Measurements from ENCODE around the gene EPC1.

EPC1 gene

DNA sequence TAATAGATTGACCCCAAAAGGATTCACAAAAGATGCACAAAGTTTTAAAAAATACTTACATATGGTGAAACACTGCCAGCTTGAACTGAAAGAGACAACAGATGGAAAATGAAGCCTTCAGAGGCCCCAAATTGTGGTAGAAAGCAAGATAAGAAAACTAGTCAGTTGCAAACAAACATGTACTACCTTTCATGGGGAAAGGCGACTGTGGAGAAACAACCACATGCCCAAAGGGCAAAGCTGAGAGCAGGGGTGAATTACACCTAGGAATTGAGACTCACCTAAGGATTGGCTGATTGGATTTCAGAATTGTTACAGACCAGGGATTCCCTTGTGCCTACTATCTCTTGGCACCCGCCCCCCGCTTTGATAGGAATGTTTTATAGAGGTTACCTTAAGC lies 13.1 kb downstream of the EPC1 start:
- WGBS (ENCODE audit: insufficient coverage, insufficient read length) = no CpG with 5 or more reads among the region's 3 CpGs
- Histone ChIP-seq H3K4me1 (ENCODE audit: control insufficient read depth, insufficient read depth, low read length) (peaks cover 1% of the 10 kb centered on the region; the same call in 1 of the 2 replicates), H3K27me3 (ENCODE audit: control insufficient read depth, insufficient read depth, low read length) (no peaks in the 10 kb centered on the region), H3K9me3 (ENCODE audit: control insufficient read depth, insufficient read depth, low read length) (no peaks in the 10 kb centered on the region), H3K27ac (ENCODE audit: low read length) (no peak overlapping the region), H3K4me3 (ENCODE audit: low read length) (no peak overlapping the region), H3K36me3 (ENCODE audit: control insufficient read depth, insufficient read depth, low read length) (no peaks in the 10 kb centered on the region)
- DNase-seq (ENCODE audit: low read depth, low spot score) = no peak

DNA sequence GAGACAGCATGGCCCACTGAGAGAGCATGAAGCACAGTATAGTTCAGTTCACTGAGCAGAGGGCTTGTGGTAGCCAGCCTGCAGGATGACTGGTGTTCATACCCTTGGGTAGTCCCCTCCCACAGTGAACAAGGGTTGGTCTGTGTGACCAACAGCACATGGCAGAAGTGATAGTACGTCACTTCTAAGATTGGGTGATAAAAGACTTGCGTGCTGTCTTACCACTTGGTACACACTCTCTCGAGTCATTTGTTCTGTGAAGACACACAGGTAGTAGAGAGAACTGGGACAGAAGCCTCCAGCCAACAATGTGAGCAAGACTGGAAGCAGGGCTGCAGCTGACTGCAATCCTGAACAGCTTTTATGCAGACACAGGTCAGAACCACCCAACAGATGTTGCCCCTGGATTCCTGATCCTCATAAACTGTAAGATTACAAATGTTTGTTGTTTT lies 14.6 kb downstream of the EPC1 start:
- no peaks in the 10 kb centered on the region for H3K36me3 ChIP-seq (ENCODE audit: control insufficient read depth, insufficient read depth, low read length)
- DNase-seq (ENCODE audit: low read depth, low spot score) = no peak
- WGBS (ENCODE audit: insufficient coverage, insufficient read length) = no CpG with 5 or more reads among the region's 3 CpGs
- no peak overlapping the region for H3K4me3 ChIP-seq (ENCODE audit: low read length)
- no peaks in the 10 kb centered on the region for H3K9me3 ChIP-seq (ENCODE audit: control insufficient read depth, insufficient read depth, low read length)
- H3K4me1 ChIP-seq (ENCODE audit: control insufficient read depth, insufficient read depth, low read length) = peaks cover 1% of the 10 kb centered on the region; the same call in 1 of the 2 replicates
- H3K27me3 ChIP-seq (ENCODE audit: control insufficient read depth, insufficient read depth, low read length) = no peaks in the 10 kb centered on the region
- no peak overlapping the region for H3K27ac ChIP-seq (ENCODE audit: low read length)

DNA sequence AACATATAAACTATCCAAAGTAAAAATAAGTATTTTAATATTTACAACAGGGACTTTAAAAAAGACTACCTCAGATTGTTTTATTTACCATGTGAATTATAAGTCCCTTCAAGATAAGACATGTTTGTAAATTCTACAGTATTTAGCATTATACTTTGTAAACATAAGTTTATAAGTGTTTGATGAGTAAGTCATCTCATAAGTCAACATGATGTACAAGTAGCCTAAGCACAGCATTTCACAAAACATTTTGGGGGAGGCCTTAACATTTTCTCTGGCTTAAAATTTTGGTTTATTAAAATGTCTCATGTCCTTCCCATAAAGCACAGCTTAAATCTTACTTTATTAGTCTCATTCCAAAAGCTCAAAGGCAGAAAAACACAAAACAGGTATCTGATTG lies 15.4 kb downstream of the EPC1 start:
- Histone ChIP-seq H3K27ac (ENCODE audit: low read length) (no peak overlapping the region), H3K4me3 (ENCODE audit: low read length) (no peak overlapping the region), H3K9me3 (ENCODE audit: control insufficient read depth, insufficient read depth, low read length) (no peaks in the 10 kb centered on the region), H3K27me3 (ENCODE audit: control insufficient read depth, insufficient read depth, low read length) (no peaks in the 10 kb centered on the region), H3K36me3 (ENCODE audit: control insufficient read depth, insufficient read depth, low read length) (no peaks in the 10 kb centered on the region), H3K4me1 (ENCODE audit: control insufficient read depth, insufficient read depth, low read length) (peaks cover 1% of the 10 kb centered on the region; the same call in 1 of the 2 replicates)
- no peak for DNase-seq (ENCODE audit: low read depth, low spot score)

DNA sequence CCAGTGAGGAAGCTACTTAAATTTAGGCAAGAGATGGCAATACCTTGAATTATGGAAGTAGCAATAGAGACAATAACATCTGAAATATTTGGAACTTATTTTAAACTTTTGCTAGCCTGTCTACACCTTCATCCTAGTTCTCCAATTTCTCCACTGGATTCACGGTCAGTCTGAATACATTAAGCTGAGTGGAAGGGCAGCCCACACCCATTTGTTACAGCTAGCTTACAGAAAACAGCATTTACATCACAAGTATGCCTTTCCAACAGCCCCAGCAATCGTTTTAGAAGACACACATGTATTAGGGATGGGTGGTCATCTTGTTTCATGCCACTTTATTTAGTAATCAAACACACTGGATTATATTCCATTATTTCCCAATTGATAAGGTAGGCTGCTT lies 16.7 kb downstream of the EPC1 start:
- no peaks in the 10 kb centered on the region for H3K36me3 ChIP-seq (ENCODE audit: control insufficient read depth, insufficient read depth, low read length)
- DNase-seq (ENCODE audit: low read depth, low spot score) = no peak
- H3K27me3 ChIP-seq (ENCODE audit: control insufficient read depth, insufficient read depth, low read length) = no peaks in the 10 kb centered on the region
- H3K4me3 ChIP-seq (ENCODE audit: low read length) = no peak overlapping the region
- WGBS (ENCODE audit: insufficient coverage, insufficient read length) = no CpG with 5 or more reads among the region's 2 CpGs
- no peak overlapping the region for H3K27ac ChIP-seq (ENCODE audit: low read length)
- H3K4me1 ChIP-seq (ENCODE audit: control insufficient read depth, insufficient read depth, low read length) = peaks cover 1% of the 10 kb centered on the region; the same call in 1 of the 2 replicates
- no peaks in the 10 kb centered on the region for H3K9me3 ChIP-seq (ENCODE audit: control insufficient read depth, insufficient read depth, low read length)

DNA sequence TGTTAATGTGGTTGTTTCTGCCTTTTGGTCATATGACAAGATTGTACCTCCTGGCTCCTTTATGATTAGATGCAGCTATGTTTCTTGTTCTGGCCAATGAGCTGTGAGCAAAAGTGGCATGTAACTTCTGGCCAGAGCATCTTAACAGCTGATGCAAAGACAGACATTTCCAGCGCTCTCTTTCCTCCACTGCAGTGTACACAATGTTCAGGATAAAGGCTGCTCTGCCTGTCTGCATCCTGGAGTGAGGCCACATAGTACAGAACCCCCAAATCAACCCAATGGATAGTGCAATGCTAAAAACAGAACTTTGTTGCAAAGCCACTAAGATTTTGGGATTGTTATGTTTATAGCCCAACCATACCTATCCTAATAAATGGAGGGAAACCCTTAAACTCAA lies 17.9 kb downstream of the EPC1 start:
- no peak overlapping the region for H3K27ac ChIP-seq (ENCODE audit: low read length)
- no CpG with 5 or more reads among the region's 1 CpG for WGBS (ENCODE audit: insufficient coverage, insufficient read length)
- no peaks in the 10 kb centered on the region for H3K27me3 ChIP-seq (ENCODE audit: control insufficient read depth, insufficient read depth, low read length)
- no peaks in the 10 kb centered on the region for H3K36me3 ChIP-seq (ENCODE audit: control insufficient read depth, insufficient read depth, low read length)
- H3K4me1 ChIP-seq (ENCODE audit: control insufficient read depth, insufficient read depth, low read length) = peaks cover 1% of the 10 kb centered on the region; the same call in 1 of the 2 replicates
- no peaks in the 10 kb centered on the region for H3K9me3 ChIP-seq (ENCODE audit: control insufficient read depth, insufficient read depth, low read length)
- H3K4me3 ChIP-seq (ENCODE audit: low read length) = no peak overlapping the region
- no peak for DNase-seq (ENCODE audit: low read depth, low spot score)

DNA sequence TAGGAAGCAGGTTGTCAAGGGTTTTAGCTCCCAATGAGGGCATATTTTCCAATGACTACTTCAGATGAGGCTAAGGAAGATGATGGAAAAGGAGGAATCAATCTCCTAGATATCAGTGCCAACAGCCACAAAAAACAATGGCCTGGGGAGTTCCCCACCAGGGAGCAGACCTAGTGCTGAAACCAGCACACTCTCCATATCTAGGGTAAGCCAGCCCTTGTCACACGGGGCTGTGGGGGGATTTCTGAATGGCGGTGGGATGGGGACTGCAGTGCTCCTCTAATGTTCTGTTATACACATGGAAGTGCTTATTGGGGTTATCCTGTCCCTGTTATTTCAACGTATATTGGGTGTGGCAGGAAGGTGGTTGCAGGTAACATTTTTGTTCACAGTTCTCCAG lies 18.5 kb downstream of the EPC1 start:
- H3K9me3 ChIP-seq (ENCODE audit: control insufficient read depth, insufficient read depth, low read length) = no peaks in the 10 kb centered on the region
- WGBS (ENCODE audit: insufficient coverage, insufficient read length) = no CpG with 5 or more reads among the region's 3 CpGs
- no peaks in the 10 kb centered on the region for H3K36me3 ChIP-seq (ENCODE audit: control insufficient read depth, insufficient read depth, low read length)
- H3K4me1 ChIP-seq (ENCODE audit: control insufficient read depth, insufficient read depth, low read length) = peaks cover 1% of the 10 kb centered on the region; the same call in 1 of the 2 replicates
- DNase-seq (ENCODE audit: low read depth, low spot score) = no peak
- H3K27ac ChIP-seq (ENCODE audit: low read length) = no peak overlapping the region
- H3K4me3 ChIP-seq (ENCODE audit: low read length) = no peak overlapping the region
- H3K27me3 ChIP-seq (ENCODE audit: control insufficient read depth, insufficient read depth, low read length) = no peaks in the 10 kb centered on the region

DNA sequence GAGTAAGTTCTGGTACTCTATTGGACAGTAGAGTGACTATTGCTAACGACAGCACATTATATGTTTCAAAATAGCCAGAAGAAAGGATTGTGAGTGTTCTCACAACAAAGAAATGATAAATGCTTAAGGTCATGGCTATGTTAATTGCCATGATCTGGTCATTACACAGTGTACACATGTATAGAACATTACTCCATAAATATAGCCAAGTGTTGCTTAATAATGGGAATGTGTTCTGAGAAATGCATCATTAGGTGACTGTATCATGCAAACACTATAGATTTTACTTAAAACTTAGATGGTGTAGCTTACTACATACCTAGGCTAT lies 19.6 kb downstream of the EPC1 start:
- H3K9me3 ChIP-seq (ENCODE audit: control insufficient read depth, insufficient read depth, low read length) = no peaks in the 10 kb centered on the region
- peaks cover 1% of the 10 kb centered on the region; the same call in 1 of the 2 replicates for H3K4me1 ChIP-seq (ENCODE audit: control insufficient read depth, insufficient read depth, low read length)
- no peaks in the 10 kb centered on the region for H3K27me3 ChIP-seq (ENCODE audit: control insufficient read depth, insufficient read depth, low read length)
- no peak overlapping the region for H3K27ac ChIP-seq (ENCODE audit: low read length)
- H3K4me3 ChIP-seq (ENCODE audit: low read length) = no peak overlapping the region
- no peaks in the 10 kb centered on the region for H3K36me3 ChIP-seq (ENCODE audit: control insufficient read depth, insufficient read depth, low read length)
- no CpG with 5 or more reads among the region's 1 CpG for WGBS (ENCODE audit: insufficient coverage, insufficient read length)
- no peak for DNase-seq (ENCODE audit: low read depth, low spot score)

DNA sequence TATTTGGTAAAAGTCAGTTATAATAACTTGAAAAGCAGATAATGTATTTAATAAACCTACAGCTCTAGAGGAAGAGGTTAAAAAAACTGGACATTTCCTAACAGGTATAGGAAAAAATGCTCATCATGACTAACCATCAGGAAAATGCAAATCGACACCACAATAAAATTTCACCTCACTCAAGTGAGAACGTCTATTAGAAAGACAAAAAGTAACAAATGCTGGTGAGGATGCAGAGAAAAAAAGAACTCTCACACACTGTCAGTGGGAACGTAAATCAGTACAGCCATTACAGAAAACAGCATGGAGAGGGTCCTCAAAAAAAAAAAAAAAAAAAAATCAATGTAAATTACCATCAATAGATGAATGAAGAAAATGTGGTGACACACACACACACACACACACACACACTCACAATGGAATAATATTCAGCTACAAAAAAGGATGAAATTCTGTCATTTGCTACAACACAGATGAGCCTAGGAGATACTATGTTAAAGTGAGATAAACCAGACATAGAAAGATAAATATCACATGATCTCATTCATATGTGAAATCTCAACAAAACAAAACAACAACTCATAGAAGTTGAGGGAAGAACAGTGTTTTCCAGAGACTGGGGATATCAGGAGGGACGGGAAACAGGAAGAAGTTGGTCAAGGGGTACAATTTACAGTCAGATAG lies 20.1 kb downstream of the EPC1 start:
- H3K27ac ChIP-seq (ENCODE audit: low read length) = no peak overlapping the region
- no peaks in the 10 kb centered on the region for H3K36me3 ChIP-seq (ENCODE audit: control insufficient read depth, insufficient read depth, low read length)
- H3K9me3 ChIP-seq (ENCODE audit: control insufficient read depth, insufficient read depth, low read length) = no peaks in the 10 kb centered on the region
- no peak overlapping the region for H3K4me3 ChIP-seq (ENCODE audit: low read length)
- no peak for DNase-seq (ENCODE audit: low read depth, low spot score)
- no peaks in the 10 kb centered on the region for H3K27me3 ChIP-seq (ENCODE audit: control insufficient read depth, insufficient read depth, low read length)
- peaks cover 1% of the 10 kb centered on the region; the same call in 1 of the 2 replicates for H3K4me1 ChIP-seq (ENCODE audit: control insufficient read depth, insufficient read depth, low read length)
- WGBS (ENCODE audit: insufficient coverage, insufficient read length) = no CpG with 5 or more reads among the region's 4 CpGs

DNA sequence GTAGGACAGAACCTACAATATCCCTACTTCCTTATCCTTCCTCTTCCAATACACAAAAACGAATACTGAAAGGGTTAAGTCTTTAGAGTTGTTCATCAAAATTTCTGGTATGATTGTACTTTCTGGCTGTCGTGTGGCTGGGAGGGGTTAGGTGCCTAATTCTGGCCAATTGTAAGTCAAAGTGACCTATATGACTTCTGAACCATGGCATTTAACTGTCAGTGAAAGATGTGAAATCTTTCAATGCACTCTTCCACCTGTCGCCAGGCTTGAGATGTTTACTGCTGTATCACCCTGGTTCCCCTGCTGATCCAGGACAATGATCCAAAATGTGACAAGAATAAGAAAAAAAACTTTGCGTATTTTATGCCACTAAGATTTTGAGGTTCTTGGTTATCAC lies 20.8 kb downstream of the EPC1 start:
- H3K4me3 ChIP-seq (ENCODE audit: low read length) = no peak overlapping the region
- H3K27ac ChIP-seq (ENCODE audit: low read length) = no peak overlapping the region
- no peaks in the 10 kb centered on the region for H3K27me3 ChIP-seq (ENCODE audit: control insufficient read depth, insufficient read depth, low read length)
- no CpG with 5 or more reads among the region's 4 CpGs for WGBS (ENCODE audit: insufficient coverage, insufficient read length)
- no peaks in the 10 kb centered on the region for H3K36me3 ChIP-seq (ENCODE audit: control insufficient read depth, insufficient read depth, low read length)
- no peak for DNase-seq (ENCODE audit: low read depth, low spot score)
- H3K4me1 ChIP-seq (ENCODE audit: control insufficient read depth, insufficient read depth, low read length) = peaks cover 1% of the 10 kb centered on the region; the same call in 1 of the 2 replicates
- no peaks in the 10 kb centered on the region for H3K9me3 ChIP-seq (ENCODE audit: control insufficient read depth, insufficient read depth, low read length)

DNA sequence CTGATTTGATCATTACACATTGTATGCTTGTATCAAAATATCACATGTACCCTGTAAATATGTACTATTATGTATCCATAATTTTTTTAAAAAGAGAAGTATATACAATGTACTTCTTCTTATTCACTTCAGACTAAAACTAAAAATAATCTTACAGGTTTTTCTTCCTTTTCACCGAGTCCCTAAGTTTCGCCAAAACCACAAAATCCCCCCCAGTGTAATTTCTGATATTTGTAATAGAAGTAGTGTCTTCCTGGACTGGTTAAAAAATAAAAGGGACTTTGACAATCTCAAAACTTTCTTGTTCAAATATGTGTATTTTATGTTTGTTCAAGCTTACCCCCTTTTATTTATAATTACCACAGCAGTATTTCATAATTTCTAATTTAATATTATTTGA lies 23.9 kb downstream of the EPC1 start:
- H3K36me3 ChIP-seq (ENCODE audit: control insufficient read depth, insufficient read depth, low read length) = no peaks in the 10 kb centered on the region
- DNase-seq (ENCODE audit: low read depth, low spot score) = no peak
- no peaks in the 10 kb centered on the region for H3K9me3 ChIP-seq (ENCODE audit: control insufficient read depth, insufficient read depth, low read length)
- no peaks in the 10 kb centered on the region for H3K27me3 ChIP-seq (ENCODE audit: control insufficient read depth, insufficient read depth, low read length)
- peaks cover 1% of the 10 kb centered on the region; the same call in 1 of the 2 replicates for H3K4me1 ChIP-seq (ENCODE audit: control insufficient read depth, insufficient read depth, low read length)
- H3K4me3 ChIP-seq (ENCODE audit: low read length) = no peak overlapping the region
- WGBS (ENCODE audit: insufficient coverage, insufficient read length) = no CpG with 5 or more reads among the region's 2 CpGs
- no peak overlapping the region for H3K27ac ChIP-seq (ENCODE audit: low read length)

DNA sequence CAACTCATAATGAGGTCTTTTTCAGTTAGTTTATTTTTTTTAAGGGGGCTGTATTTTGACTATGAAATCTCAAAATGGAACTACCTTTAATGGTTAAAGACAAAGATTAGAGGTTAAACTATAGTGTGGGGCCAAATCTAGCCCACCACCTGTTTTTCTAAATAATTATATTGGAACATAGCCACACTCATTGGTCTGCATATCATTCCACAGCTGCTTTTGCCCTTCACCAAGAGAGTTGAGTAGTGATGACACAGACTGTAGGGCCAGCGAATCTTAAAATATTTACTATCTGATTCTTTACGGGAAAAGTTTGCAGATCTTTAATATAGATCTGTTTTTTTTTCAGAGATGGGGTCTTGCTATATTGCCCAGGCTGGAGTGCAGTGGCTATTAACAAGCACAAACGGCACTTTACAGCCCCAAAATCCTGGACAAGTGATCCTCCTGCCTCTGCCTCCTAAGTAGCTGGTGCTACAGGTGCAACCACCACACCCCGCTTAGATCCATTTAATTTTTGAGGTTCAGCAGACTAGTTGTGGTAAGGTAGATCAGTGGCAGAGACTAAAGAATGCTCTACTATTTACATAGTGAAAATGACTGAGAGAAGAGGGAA lies 25.8 kb downstream of the EPC1 start:
- no peak for DNase-seq (ENCODE audit: low read depth, low spot score)
- Histone ChIP-seq H3K4me1 (ENCODE audit: control insufficient read depth, insufficient read depth, low read length) (0 out of 2 replicates have a peak, but pooled peaks cover 1% of the 10 kb centered on the region), H3K4me3 (ENCODE audit: low read length) (no peak overlapping the region), H3K27me3 (ENCODE audit: control insufficient read depth, insufficient read depth, low read length) (no peaks in the 10 kb centered on the region), H3K9me3 (ENCODE audit: control insufficient read depth, insufficient read depth, low read length) (no peaks in the 10 kb centered on the region), H3K36me3 (ENCODE audit: control insufficient read depth, insufficient read depth, low read length) (no peaks in the 10 kb centered on the region), H3K27ac (ENCODE audit: low read length) (no peak overlapping the region)
- WGBS (ENCODE audit: insufficient coverage, insufficient read length) = no CpG with 5 or more reads among the region's 4 CpGs

Data from iPS DF 6.9 (cell line).